Endothelial cell of umbilical vein (primary cell): ENCODE results near the gene ZC3HAV1. TPM values are rescaled to one million over a fixed set of nuclear protein-coding genes. Genes with fewer than 3 reads are reported as not detected.

Experiments used
- BruUV-seq: library from RNA; stranded (reverse); fragments of 400-500 nt; replicated peaks from 2 replicates; lab custom pipeline; 2021; lab: Mats Ljungman, UMichigan
- CTCF ChIA-PET: fragments of 300-600, 350-600 bp; sonication (Branson Sonifier 250); formaldehyde crosslinking; loops from one replicate; lab custom pipeline; 2021; ENCODE audit warnings: antibody characterized with exemption, inconsistent platforms; lab: Charles Lee
- POLR2A ChIA-PET: fragments of 300-600, 350-600 bp; sonication (Branson Sonifier 250); formaldehyde crosslinking; loops from one replicate; lab custom pipeline; 2021; ENCODE audit warnings: antibody characterized with exemption, inconsistent platforms; lab: Charles Lee
- DNase-seq: peaks from one replicate; pipeline ENCODE4 v3.0.0-alpha.2; 2011; ENCODE audit warnings: low read depth, low spot score
- FAIRE-seq: peaks from 2 replicates; lab custom pipeline; 2011; peaks lifted over from hg19 to GRCh38; lab: Jason Lieb, UNC
- H2AFZ ChIP-seq: 2 replicates; pipeline ENCODE4 v1.6.0; 2012; ENCODE audit warnings: low read depth, low read length, control low read depth, inconsistent platforms
- H3K27ac ChIP-seq: 2 replicates; pipeline ENCODE4 v1.5.1; 2011; ENCODE audit warnings: low read depth, mild to moderate bottlenecking, control low read depth, low read length, moderate library complexity; ENCODE audit not compliant: insufficient read depth
- H3K27me3 ChIP-seq, 2 experiments: 2 replicates each; pipeline versions ENCODE4 v1.6.0 to v1.6.1; 2011; ENCODE audit warnings: low read length in 2 of 2, mixed read lengths in 1 of 2; ENCODE audit not compliant: control insufficient read depth in 2 of 2, insufficient read depth in 2 of 2
- H3K36me3 ChIP-seq, 2 experiments: 2 replicates in 1 of 2; 3 replicates in 1 of 2; pipeline ENCODE4 v1.5.1; 2011; ENCODE audit warnings: low read length in 2 of 2, mild to moderate bottlenecking in 1 of 2, moderate library complexity in 1 of 2; ENCODE audit not compliant: control insufficient read depth in 2 of 2, insufficient read depth in 2 of 2; ENCODE audit errors: extremely low read depth in 1 of 2
- H3K4me1 ChIP-seq: 3 replicates; pipeline ENCODE4 v1.5.1; 2011; ENCODE audit warnings: mild to moderate bottlenecking, low read length; ENCODE audit not compliant: control insufficient read depth, insufficient read depth; ENCODE audit errors: extremely low read depth
- H3K4me2 ChIP-seq: 2 replicates; pipeline ENCODE4 v1.6.1; 2011; ENCODE audit warnings: low read length, control low read depth, mixed read lengths; ENCODE audit not compliant: insufficient read depth
- H3K4me3 ChIP-seq, 3 experiments: fragments of 200-600 bp in 1 of 3; sonication (generic), shearing (Covaris generic) in 1 of 3; replicated peaks in 1 of 3; 2 replicates each; pipeline ENCODE4 v1.5.1; 2011 to 2016; ENCODE audit warnings: control low read depth in 3 of 3, low read length in 3 of 3, mild to moderate bottlenecking in 2 of 3, inconsistent platforms in 1 of 3, low read depth in 1 of 3, moderate library complexity in 1 of 3; ENCODE audit not compliant: insufficient read depth in 1 of 3
- H3K79me2 ChIP-seq: 2 replicates; pipeline ENCODE4 v1.6.0; 2012; ENCODE audit warnings: low read length, inconsistent platforms; ENCODE audit not compliant: control insufficient read depth, insufficient read depth
- H3K9ac ChIP-seq: replicated peaks from 2 replicates; pipeline ENCODE3; 2011; ENCODE audit warnings: low read length, control low read depth; ENCODE audit not compliant: insufficient read depth; ENCODE audit errors: extremely low read depth
- H3K9me1 ChIP-seq: replicated peaks from 3 replicates; pipeline ENCODE4 v1.6.0; 2011; ENCODE audit warnings: mild to moderate bottlenecking, low read length; ENCODE audit not compliant: control insufficient read depth, insufficient read depth; ENCODE audit errors: extremely low read depth
- H3K9me3 ChIP-seq: replicated peaks from 2 replicates; pipeline ENCODE4 v1.5.1; 2012; ENCODE audit warnings: low read length, inconsistent platforms; ENCODE audit not compliant: control insufficient read depth, insufficient read depth
- H4K20me1 ChIP-seq: replicated peaks from 2 replicates; pipeline ENCODE3; 2011; ENCODE audit warnings: mild to moderate bottlenecking, low read length; ENCODE audit not compliant: control insufficient read depth, insufficient read depth; ENCODE audit errors: extremely low read depth
- CTCF ChIP-seq, 2 donors: IDR thresholded peaks; 1 replicate in 1 of 2; 2 replicates in 1 of 2; pipeline ENCODE4 v1.5.1; 2011; ENCODE audit warnings: low read length in 2 of 2, mild to moderate bottlenecking in 2 of 2, moderate library complexity in 2 of 2, control low read depth in 1 of 2, inconsistent platforms in 1 of 2, low read depth in 1 of 2; ENCODE audit not compliant: insufficient read depth in 1 of 2; ENCODE audit errors: extremely low read depth in 1 of 2
- EZH2 ChIP-seq: IDR thresholded peaks from 2 replicates; pipeline ENCODE4 v1.6.1; 2012; ENCODE audit warnings: borderline replicate concordance, low read depth, mild to moderate bottlenecking, moderate library complexity, low read length, inconsistent platforms; ENCODE audit not compliant: severe bottlenecking
- FOS ChIP-seq: IDR thresholded peaks from 2 replicates; pipeline ENCODE4 v1.6.1; 2011; ENCODE audit warnings: mild to moderate bottlenecking, low read length, moderate library complexity, borderline replicate concordance; ENCODE audit not compliant: insufficient read depth
- GATA2 ChIP-seq: IDR thresholded peaks from 2 replicates; pipeline ENCODE4 v1.7.0; 2011; ENCODE audit warnings: low read depth, mild to moderate bottlenecking, moderate library complexity, mixed read lengths, low read length; ENCODE audit not compliant: insufficient read length, insufficient read depth
- JUN ChIP-seq: IDR thresholded peaks from 2 replicates; pipeline ENCODE4 v1.6.1; 2011; ENCODE audit warnings: borderline replicate concordance, low read depth; ENCODE audit not compliant: insufficient read length, insufficient read depth
- MAX ChIP-seq: IDR thresholded peaks from 2 replicates; pipeline ENCODE4 v1.6.1; 2011; ENCODE audit not compliant: insufficient read depth, insufficient read length
- MYC ChIP-seq: IDR thresholded peaks from one replicate; pipeline ENCODE4 v1.6.1; 2011; ENCODE audit warnings: mild to moderate bottlenecking, low read depth, low read length
- POLR2A ChIP-seq: IDR thresholded peaks from 2 replicates; pipeline ENCODE4 v1.6.1; 2012; ENCODE audit warnings: low read depth, mild to moderate bottlenecking, control low read depth, low read length
- POLR2AphosphoS5 ChIP-seq: IDR thresholded peaks from 2 replicates; pipeline ENCODE4 v1.6.1; 2012; ENCODE audit warnings: low read depth, mild to moderate bottlenecking, control low read depth, low read length, moderate library complexity; ENCODE audit not compliant: insufficient read depth
- dilution Hi-C: fragments of 300-500 bp; cut with MboI; formaldehyde crosslinking; loops from one replicate; pipeline ENCODE4 v1.15.0; 2019; ENCODE audit warnings: low sequenced_read_pairs; ENCODE audit not compliant: extremely low pct_ligation_motif_present
- intact Hi-C: fragments of 100-400 bp; cut with micrococcal nuclease; formaldehyde crosslinking; loops from one replicate; pipeline ENCODE4 v1.10.0; 2022
- polyA plus RNA-seq, 4 experiments: library from polyadenylated mRNA; depleted of rRNA in 3 of 4; stranded (reverse) in 3 of 4; unstranded in 1 of 4; fragments of >200 nt; gene quantifications; 2 replicates each; pipeline versions ENCODE4 v1.2.1 to v1.2.3, GENCODE V29; 2011 to 2012; ENCODE audit warnings: missing spikeins in 1 of 4
- total RNA-seq: library from RNA; stranded (reverse); gene quantifications from 2 replicates; pipeline ENCODE4 v1.2.3, GENCODE V29; 2021

ZC3HAV1 gene
- total and polyA plus RNA-seq, 2 donors (not counting 3 experiments of a cell fraction or from before 2014, with no cell fraction given): 17.1 to 37.7 TPM

- Histone ChIP-seq H4K20me1 (no peaks in the 10 kb centered on the region), H3K4me2 (no peak overlapping the region), H2AFZ (no peak overlapping the region), H3K9ac (no peak overlapping the region), H3K4me3 (no peak overlapping the region), H3K27ac (no peak overlapping the region), H3K27me3 (no peaks in the 10 kb centered on the region), H3K9me1 (no peaks in the 10 kb centered on the region), H3K79me2 (no peaks in the 10 kb centered on the region), H3K36me3 (peaks cover 11 to 18% of the 10 kb centered on the region in 2 experiments), H3K9me3 (no peaks in the 10 kb centered on the region), H3K4me1 (peaks cover 3% of the 10 kb centered on the region)
- ChIA-PET CTCF (interaction anchor here (0.7 to 1.1 kb wide), 2 partner anchors 65 to 195 kb away, joined by 3 to 4 read pairs; no protein-coding TSS in a partner anchor), POLR2A (no interaction called here)
- no TSS peak for BruUV-seq
- TF ChIP-seq POLR2A (no peak), EZH2 (no peak), GATA2 (no peak), MAX (no peak), MYC (no peak), CTCF (IDR thresholded peaks at IDR 0.05; ENCODE audit: extremely low read depth in 1 of 2, insufficient read depth in 1 of 2, low read depth in 1 of 2, low read length in 2 of 2) (no peak), POLR2AphosphoS5 (no peak), JUN (no peak), FOS (no peak)
- dilution Hi-C loops: no loop called here
- FAIRE-seq (no peak), DNase-seq (no peak)
- intact Hi-C loops: no loop called here
These were observed 27.9 kb downstream of the ZC3HAV1 start for GRCh38 chr7:139081584-139081983.
